Measurements from ENCODE around the gene ERC2. TPM values are rescaled to one million over a fixed set of nuclear protein-coding genes. Genes with fewer than 3 reads are reported as not detected.
"Not testable (repeated sequence)": the region's sequence is repeated elsewhere in the genome, so short reads cannot be mapped to it uniquely, and the experiment has no call there.

ERC2 gene
- not detected for polyA plus RNA-seq

DNA sequence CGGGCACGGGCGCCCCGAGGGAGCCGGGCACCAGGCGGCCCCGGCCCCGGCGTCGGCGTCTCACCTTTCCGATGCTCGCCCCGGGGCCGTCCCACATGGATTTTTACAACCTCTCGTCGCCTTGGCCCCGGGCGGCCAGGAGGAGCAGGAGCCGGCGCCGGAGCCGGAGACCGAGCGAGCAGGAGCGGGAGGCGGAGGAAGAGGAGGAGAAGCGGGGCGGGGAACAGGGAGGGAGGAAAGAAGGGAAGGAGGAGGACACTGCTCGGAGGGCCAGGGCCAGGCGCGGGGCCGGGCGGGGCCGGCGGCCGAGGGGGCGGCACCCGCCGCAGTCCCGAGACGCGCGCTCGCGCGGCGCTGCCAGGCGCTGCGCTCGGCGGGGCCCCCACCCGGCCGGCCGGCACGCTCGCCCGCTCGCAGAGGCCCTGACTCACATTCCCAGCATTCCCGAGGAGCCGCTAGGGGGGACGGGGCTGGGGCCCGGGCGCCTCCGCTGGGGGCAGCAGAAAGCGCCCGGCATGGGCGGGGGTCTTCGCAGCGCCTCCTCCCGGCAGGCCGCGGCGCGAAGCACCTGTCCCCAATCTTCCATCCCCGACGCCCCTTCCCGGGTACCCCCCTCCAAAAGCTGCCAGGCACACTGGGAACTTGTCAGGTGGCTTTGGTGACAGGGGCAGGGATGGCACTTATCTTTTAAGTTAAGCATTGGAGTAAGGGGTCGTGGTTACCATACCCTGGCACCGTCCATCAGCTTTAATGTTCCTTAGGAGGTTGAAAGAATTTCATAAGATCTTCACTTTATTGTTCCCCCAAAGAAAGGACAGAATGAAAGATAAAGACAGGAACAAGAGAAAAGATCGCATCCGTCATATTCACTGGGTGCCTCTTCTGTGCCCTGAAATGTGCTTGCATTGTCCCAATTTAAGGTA is at the start of gene ERC2:
Gene ERC2 (minus strand): TSS at position 284 of the 923 bp plus-strand sequence.
- peaks cover 19 to 44% (median 26%) of the 10 kb centered on the region in 3 donors for H3K27me3 Mint-ChIP-seq (ENCODE audit: low read depth in 3 of 3)
- peaks cover 3 to 6% of the 10 kb centered on the region in 2 donors for H3K4me1 Mint-ChIP-seq
- H3K4me3 Mint-ChIP-seq = peak within 1 kb of the TSS in 3 of 5 donors; percentile 21 to 44 (median 23)
- no peak for DNase-seq
- H3K9me3 Mint-ChIP-seq = peaks cover 0 to 11% (median 0%) of the 10 kb centered on the region in 6 donors
- no peak within 1 kb of the TSS for H3K27ac Mint-ChIP-seq
- H3K36me3 Mint-ChIP-seq = no peaks in the 10 kb centered on the region

DNA sequence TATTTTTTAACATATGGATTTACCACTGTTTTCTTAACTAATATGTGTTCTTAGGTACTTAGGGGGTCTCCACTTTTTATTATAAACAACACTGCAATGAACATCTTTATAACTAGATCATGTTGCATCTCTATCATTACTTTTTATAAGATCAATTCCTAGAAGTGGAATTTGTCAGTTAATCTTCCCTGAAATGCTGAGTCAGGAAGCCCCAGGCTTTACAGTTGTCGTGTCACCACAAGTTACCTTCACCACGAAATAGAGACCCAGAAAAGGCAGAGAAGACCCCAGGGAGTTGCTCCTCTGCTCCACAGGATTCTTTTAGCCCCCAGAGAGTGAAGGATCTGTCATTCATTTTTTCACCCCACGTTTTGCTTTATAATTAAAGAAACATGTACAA is 34.5 kb upstream of the ERC2 start:
- Mint-ChIP-seq H3K27me3 (ENCODE audit: low read depth in 3 of 3) (peaks cover 6 to 15% (median 7%) of the 10 kb centered on the region in 3 donors), H3K4me1 (no peaks in the 10 kb centered on the region), H3K36me3 (no peaks in the 10 kb centered on the region), H3K27ac (no peak overlapping the region), H3K9me3 (no peaks in the 10 kb centered on the region), H3K4me3 (no peak overlapping the region)
- no peak for DNase-seq

DNA sequence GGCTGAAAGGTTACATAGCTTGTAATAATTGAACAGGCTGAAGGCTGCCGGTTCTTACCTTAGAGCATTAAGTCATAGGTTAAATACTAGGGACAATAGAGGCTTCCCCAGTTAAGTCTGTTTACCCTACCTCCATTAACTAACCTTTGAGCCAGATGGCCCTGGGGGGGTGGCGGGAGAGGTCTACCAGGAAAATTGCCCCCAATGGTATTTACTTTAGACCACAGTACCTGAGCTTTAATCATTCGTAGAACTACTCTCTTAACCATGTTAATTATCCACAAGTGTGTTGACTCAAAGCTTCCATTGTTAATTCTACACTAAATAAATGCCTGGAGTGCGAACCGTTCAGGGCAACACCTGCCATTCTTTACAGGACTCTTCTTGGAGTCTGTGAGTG is 28.1 kb upstream of the ERC2 start:
- not testable (repeated sequence) for H3K4me3 Mint-ChIP-seq, H3K27ac Mint-ChIP-seq, H3K36me3 Mint-ChIP-seq, H3K9me3 Mint-ChIP-seq, H3K4me1 Mint-ChIP-seq, DNase-seq
- peaks cover 3 to 17% (median 6%) of the 10 kb centered on the region in 3 donors for H3K27me3 Mint-ChIP-seq (ENCODE audit: low read depth in 3 of 3)

DNA sequence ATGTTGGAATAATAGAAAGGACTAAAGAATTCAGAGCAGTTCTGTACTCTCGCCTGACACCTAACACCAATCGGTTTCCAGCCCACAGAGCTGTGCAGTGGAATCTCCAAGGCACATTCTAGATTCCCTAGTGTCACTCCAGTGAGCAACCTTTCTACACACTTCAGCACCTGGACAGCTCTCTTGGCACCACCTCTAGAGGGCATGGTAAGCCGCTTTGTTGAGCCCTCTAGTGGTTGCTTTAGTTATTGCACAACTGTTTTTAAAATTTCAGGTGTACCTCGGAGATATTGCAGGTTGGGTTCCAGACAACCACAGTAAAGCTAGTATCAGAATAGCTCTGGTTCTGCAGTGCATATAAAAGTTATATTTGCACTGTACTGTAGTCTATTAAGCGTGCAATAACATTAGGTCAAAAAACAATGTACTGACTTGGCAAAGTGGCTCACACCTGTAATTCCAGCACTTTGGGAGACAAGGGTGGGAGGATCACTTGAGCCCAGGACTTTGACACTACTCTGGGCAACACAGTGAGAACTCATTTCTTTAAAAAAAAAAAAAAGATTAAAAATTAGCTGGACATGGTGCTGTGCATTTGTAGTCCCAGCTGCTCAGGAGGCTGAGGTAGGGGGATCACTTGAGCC is 26.5 kb upstream of the ERC2 start:
- no peak overlapping the region for H3K27ac Mint-ChIP-seq
- peak; percentile 55 to 70 (median 69) for DNase-seq
- H3K4me1 Mint-ChIP-seq = no peaks in the 10 kb centered on the region
- H3K27me3 Mint-ChIP-seq (ENCODE audit: low read depth in 3 of 3) = peaks cover 3 to 13% (median 6%) of the 10 kb centered on the region in 3 donors
- H3K4me3 Mint-ChIP-seq = no peak overlapping the region
- H3K36me3 Mint-ChIP-seq = no peaks in the 10 kb centered on the region
- H3K9me3 Mint-ChIP-seq = peaks cover 0 to 2% (median 0%) of the 10 kb centered on the region in 6 donors

DNA sequence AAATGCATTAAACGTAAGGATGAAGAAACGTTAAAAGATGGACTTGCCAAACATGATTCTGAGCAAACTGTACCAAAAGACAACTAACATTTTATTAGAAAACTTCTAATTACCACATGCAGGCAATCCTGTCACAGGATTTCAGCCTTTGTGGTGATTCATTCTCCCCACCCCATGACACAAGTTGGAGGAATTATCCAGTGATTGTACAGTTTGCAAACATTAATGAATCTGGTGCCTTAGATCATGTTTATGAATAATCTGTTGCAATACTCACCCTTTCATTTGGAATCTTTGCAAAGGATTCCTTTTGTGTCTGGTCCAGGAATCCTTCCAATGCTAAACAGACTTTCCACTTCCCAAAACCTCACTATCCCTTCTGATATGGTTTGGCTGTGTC is 23.3 kb upstream of the ERC2 start:
- H3K27me3 Mint-ChIP-seq (ENCODE audit: low read depth in 3 of 3) = peaks cover 4 to 9% (median 8%) of the 10 kb centered on the region in 3 donors
- peaks cover 0 to 3% (median 0%) of the 10 kb centered on the region in 6 donors for H3K9me3 Mint-ChIP-seq
- DNase-seq = no peak
- H3K36me3 Mint-ChIP-seq = no peaks in the 10 kb centered on the region
- H3K4me1 Mint-ChIP-seq = no peaks in the 10 kb centered on the region
- no peak overlapping the region for H3K4me3 Mint-ChIP-seq
- no peak overlapping the region for H3K27ac Mint-ChIP-seq

DNA sequence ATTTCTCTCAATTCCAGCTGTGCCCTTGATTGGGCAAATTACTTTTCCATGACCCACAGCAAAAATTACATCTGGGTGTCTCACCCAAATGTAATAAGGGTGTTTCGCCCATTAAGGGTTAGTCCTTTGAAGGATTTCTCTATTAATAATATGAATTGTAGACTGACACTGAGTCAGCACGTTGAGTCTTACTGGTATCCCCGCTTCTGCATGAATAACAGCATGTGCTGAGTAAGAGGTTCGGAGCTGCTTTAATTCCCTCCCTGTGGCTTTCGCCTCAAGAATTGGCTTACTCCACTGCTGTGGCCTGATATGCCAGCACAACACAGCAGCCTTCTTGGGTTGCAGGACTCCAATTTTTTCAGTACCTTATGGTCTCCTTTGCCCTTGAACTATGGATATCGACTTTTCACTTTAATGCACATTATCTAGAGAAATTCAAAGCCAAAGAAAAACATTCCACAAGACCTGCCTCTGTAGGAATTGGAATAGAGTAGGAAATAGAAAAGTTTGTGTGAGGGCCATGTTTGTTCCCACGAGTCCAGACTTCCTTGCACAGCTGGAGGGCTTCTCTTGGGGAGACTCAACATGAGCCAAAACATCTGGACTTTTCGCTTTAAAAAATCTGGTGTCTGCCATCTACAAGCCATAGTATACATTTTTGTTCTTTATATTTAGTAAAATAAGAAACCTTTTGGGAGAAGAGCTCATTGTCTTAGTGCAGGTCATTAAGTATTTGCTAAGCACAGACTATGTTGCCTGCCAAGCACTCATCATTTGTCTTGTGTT is 20.7 kb upstream of the ERC2 start:
- no peak for DNase-seq
- Mint-ChIP-seq H3K36me3 (no peaks in the 10 kb centered on the region), H3K27ac (no peak overlapping the region), H3K4me3 (no peak overlapping the region), H3K27me3 (ENCODE audit: low read depth in 3 of 3) (peaks cover 2 to 11% (median 2%) of the 10 kb centered on the region in 3 donors), H3K9me3 (peaks cover 0 to 3% (median 0%) of the 10 kb centered on the region in 6 donors), H3K4me1 (no peaks in the 10 kb centered on the region)

DNA sequence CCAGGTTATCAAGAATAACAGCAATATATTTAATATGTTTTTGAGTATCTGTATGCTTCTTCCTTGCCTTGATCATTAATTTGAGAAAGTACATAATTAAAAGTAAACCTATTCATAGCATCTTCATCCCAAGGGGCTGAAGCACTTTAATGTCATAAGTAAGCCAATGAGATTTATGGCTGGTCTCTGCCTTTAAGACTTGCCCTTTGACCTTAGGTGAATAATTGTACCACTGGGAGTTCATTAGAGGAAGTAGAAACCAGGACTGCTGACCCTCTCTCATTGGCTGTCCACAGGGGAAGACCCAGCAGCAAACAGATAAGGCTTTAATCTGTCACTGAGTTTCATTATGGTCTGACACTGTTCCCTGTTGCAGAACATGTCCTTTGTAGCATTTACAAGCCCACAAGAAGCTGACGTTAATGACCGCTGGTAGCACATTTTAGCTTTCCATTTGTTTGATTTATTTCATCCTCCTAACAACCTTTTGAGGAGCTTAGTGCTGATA is 16.3 kb upstream of the ERC2 start:
- H3K36me3 Mint-ChIP-seq = no peaks in the 10 kb centered on the region
- no peak overlapping the region for H3K4me3 Mint-ChIP-seq
- no peak for DNase-seq
- H3K9me3 Mint-ChIP-seq = no peaks in the 10 kb centered on the region
- H3K27ac Mint-ChIP-seq = no peak overlapping the region
- H3K27me3 Mint-ChIP-seq (ENCODE audit: low read depth in 3 of 3) = peaks cover 0 to 9% (median 2%) of the 10 kb centered on the region in 3 donors
- H3K4me1 Mint-ChIP-seq = no peaks in the 10 kb centered on the region

DNA sequence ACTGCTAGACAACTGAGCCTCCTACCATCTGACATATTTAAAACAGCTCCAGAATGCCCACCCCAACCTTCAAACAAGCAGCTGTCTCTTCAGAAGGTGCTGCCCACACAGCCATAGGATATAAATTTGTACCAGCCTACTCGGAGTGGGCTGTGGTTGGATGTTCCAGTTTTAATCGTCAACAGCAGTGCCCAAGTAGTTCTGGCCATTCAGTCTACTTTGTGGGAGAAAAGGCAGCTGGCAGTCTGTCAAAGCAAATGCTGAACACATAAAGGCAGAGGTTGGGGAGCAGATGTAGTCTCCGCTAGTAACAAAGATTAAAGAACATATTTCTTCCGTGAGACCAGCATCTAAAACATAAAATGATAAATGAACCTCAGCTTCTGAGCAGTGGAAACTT is 15.9 kb upstream of the ERC2 start:
- Mint-ChIP-seq H3K4me1 (no peaks in the 10 kb centered on the region), H3K9me3 (no peaks in the 10 kb centered on the region), H3K27me3 (ENCODE audit: low read depth in 3 of 3) (peaks cover 0 to 6% (median 2%) of the 10 kb centered on the region in 3 donors), H3K36me3 (no peaks in the 10 kb centered on the region), H3K27ac (no peak overlapping the region), H3K4me3 (no peak overlapping the region)
- no peak for DNase-seq

DNA sequence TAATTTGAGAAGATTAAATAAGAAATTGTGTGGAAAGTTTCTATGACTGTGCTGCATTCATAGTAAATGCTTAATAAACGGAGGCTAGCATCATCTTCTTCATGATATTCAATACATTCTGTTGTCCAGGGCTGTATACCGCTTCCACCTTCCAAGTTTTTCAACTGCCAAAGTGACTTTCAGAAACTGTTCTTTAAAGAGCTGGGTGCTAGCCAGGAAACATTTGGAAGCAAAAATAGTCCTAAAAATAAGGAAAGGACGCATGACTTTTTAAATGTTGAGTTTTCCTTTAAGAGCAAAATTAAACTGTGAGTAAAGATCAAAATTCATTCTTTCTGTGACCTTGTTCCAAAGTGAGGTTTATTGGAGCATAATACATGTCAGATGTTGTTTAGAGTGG is 9.4 kb upstream of the ERC2 start:
- Mint-ChIP-seq H3K4me1 (no peaks in the 10 kb centered on the region), H3K27ac (no peak overlapping the region), H3K9me3 (peaks cover 0 to 2% (median 0%) of the 10 kb centered on the region in 6 donors), H3K27me3 (ENCODE audit: low read depth in 3 of 3) (peaks cover 0 to 13% (median 6%) of the 10 kb centered on the region in 3 donors), H3K36me3 (no peaks in the 10 kb centered on the region), H3K4me3 (no peak overlapping the region)
- no peak for DNase-seq

DNA sequence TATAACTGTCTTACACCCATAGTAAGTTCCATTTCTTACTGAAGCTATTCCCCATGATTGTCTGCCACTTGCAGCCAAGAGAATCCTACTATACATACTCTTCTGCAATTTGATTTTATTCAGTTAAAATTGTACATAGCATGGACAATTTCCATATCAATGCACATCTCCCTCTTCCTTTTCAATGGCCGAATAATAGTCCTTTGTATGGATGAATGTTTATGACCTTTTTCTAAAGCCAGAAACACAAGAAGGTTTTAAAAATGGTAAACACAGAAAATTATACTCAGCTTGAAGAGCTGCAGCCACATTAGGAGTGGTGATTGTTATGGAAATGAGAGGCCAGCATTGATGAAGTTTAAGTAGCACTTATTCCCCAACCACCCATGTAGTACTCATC is 8.5 kb upstream of the ERC2 start:
- Mint-ChIP-seq H3K27ac (no peak overlapping the region), H3K9me3 (peaks cover 0 to 2% (median 0%) of the 10 kb centered on the region in 6 donors), H3K4me3 (no peak overlapping the region), H3K27me3 (ENCODE audit: low read depth in 3 of 3) (peaks cover 0 to 18% (median 8%) of the 10 kb centered on the region in 3 donors), H3K36me3 (no peaks in the 10 kb centered on the region), H3K4me1 (no peaks in the 10 kb centered on the region)
- DNase-seq = no peak

DNA sequence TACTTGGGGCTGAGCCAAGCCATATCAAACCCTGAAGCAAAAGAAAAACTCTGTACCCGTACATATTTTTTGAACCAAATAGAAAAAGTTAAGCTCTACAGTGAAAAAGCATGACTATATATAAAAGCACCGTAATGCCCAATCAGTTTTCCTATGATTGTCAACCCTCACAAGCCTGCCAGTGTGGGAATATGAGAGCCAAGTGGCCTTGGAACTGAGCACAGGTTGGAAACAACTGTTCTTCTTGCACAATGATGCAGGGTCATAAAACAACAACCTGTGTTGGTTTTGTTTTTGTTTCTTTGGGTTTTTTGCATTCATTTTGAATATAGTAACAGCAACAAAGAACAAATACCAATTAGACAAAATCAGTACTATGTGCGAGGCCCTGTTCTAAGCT is 3.5 kb upstream of the ERC2 start:
- H3K27me3 Mint-ChIP-seq (ENCODE audit: low read depth in 3 of 3) = peaks cover 8 to 37% (median 22%) of the 10 kb centered on the region in 3 donors
- no peak overlapping the region for H3K4me3 Mint-ChIP-seq
- peaks cover 0 to 6% (median 0%) of the 10 kb centered on the region in 6 donors for H3K9me3 Mint-ChIP-seq
- H3K4me1 Mint-ChIP-seq = peaks cover 3 to 6% of the 10 kb centered on the region in 2 donors
- H3K27ac Mint-ChIP-seq = no peak overlapping the region
- no peak for DNase-seq
- no peaks in the 10 kb centered on the region for H3K36me3 Mint-ChIP-seq

DNA sequence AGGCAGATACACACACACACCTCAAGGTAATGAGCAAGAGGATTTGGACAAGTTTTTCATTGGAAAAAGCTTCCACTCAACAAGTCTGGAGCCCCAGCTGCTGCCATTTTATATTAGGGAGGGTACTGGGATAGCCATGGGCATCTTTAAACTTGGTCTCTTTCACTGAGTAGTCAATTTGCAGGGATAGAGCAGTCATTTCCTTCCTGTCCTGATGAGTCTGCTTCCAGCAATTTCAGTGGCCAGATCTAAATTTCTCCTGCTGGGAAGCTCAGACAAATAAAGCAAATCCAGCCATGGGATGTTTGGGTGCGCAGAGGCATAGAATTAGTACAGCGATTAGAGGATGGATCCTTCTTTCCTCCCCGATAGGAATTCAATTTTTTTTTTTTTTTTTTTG is 874 bp upstream of the ERC2 start:
- Mint-ChIP-seq H3K4me3 (peak overlapping the region in 1 of 5 donors; percentile 44), H3K36me3 (no peaks in the 10 kb centered on the region), H3K27me3 (ENCODE audit: low read depth in 3 of 3) (peaks cover 19 to 45% (median 29%) of the 10 kb centered on the region in 3 donors), H3K27ac (no peak overlapping the region), H3K9me3 (peaks cover 0 to 11% (median 0%) of the 10 kb centered on the region in 6 donors), H3K4me1 (peaks cover 3 to 6% of the 10 kb centered on the region in 2 donors)
- no peak for DNase-seq

DNA sequence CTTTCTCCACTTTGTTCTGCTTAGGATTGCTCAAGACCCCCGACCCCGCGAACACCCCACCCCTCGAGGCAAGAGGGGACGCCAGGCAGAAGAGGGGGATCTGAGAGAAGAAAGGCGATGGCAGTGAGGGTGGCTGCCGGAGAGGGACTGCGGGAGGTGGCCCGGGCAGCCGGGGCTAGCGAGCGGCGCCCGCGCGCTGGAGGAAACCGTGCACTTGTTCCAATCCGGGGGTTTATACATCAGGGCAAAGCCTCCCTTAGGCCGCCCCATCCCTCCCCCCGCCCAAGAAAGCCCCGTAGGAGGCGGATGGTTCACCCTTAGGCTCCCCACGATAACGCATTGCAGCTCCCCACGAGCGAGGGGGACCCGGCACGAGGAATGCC is 475 bp downstream of the ERC2 start:
- H3K4me3 Mint-ChIP-seq = peak overlapping the region in 1 of 5 donors; percentile 21

More for the DNA sequence above, 475 bp downstream of the ERC2 start:
- Mint-ChIP-seq H3K9me3 (peaks cover 0 to 11% (median 0%) of the 10 kb centered on the region in 6 donors), H3K4me1 (peaks cover 3 to 6% of the 10 kb centered on the region in 2 donors), H3K36me3 (no peaks in the 10 kb centered on the region), H3K27ac (no peak overlapping the region), H3K27me3 (ENCODE audit: low read depth in 3 of 3) (peaks cover 19 to 43% (median 25%) of the 10 kb centered on the region in 3 donors)
- DNase-seq = no peak
